HG03060 (cell line): Measurements from ENCODE around the gene HADHB.

Experiments
- ATAC-seq: cut with Tn5 transposase; IDR thresholded peaks from one replicate; pipeline ENCODE4 v1.9.1; 2021; ENCODE audit warnings: low read depth, moderate number of reproducible peaks; ENCODE audit not compliant: unreplicated experiment

HADHB gene

GRCh38 chr2:26244309-26245230 lies at the start of gene HADHB, which contains the start of gene HADHA:
TSS of gene HADHB (plus strand) at chr2:26244939. CDS start at chr2:26254255, 9,316 bp downstream.
TSS of gene HADHA (minus strand) at chr2:26244632. CDS start at chr2:26244596, 36 bp downstream.
- peak; percentile 38 for ATAC-seq

GRCh38 chr2:26195040-26195984 lies 49.4 kb upstream of the HADHB start:
- ATAC-seq: no peak

- ATAC-seq: no peak
Measured at GRCh38 chr2:26196683-26197418, 47.9 kb upstream of the HADHB start.

DNA sequence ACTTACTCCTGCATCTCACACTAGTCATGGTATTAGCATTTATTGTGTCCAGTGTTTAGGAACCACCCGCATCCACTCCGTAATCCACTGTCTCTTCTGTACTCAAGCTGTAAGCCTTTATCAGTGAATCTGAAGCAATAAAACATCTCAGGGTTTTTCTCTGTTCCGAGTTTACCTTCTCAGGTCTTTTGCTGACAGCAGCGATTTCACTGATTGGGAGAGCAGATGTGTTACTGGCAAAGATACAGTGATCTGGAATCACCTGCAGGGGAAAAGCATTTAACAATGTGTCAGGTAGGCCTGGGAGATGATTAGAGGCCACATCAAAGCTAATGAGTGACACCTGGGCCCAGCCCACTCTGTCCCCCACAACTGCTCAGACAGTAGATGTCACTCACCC lies 47.2 kb upstream of the HADHB start:
- no peak for ATAC-seq

DNA sequence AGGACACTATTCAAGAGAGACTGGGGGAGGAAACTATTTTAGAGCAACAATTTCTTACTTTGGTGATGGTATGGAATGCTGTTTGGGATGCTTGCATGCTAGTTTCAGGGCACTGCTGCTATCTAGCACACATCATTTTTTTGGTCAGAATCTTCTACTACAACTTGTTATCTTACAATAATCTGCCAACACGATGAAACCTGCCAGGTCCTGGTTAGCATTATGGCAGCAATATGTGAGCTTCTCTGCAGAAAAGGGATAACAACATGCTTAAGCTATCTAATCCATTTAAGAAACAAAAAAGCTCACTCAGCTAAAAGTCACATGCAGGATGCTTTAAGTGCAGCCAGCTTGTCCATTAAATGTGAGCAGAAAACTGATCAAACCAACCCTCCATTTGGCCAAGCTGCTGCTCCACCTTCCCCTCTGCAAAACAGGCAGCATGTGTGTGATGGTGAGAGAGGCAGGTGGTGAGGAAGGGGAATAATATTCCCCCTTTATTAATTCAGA lies 41.7 kb upstream of the HADHB start:
- ATAC-seq: no peak

DNA sequence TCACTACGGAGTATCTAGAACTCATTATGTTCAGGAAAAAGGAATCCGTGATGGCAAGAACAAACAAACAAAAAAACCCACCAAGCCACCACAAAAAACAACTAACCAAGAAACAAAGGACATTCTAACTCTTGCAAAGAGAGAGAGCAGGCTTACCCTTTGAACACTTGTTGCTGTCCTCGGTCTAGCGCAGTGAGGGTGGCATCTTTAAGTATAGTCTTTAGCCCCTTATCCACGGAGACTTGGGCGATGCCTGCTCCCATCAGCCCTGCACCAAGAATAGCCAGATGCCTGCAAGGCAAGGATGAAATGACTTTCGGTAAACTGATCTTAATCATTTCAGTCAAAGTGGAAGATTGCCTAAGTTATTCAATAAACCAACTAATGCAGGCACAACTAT lies 40.8 kb upstream of the HADHB start:
- ATAC-seq: no peak

DNA sequence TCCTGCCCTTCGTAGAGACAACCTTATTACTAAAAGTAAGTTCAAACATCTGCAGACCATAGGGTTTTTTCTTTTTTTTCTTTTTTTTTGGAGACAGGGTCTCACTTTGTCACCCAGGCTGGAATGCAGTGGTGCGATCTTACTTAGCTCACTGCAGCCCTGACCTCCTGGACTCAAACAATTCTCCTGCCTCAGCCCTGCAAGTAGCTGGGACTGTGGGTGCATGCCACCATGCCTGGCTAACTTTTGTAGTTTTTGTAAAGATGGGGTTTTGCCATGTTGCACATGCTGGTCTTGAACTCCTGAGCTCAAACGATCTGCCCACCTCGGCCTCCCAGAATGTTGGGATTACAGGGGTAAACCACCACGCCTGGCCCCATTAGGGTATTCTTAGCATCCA lies 32.7 kb upstream of the HADHB start:
- ATAC-seq: no peak

GRCh38 chr2:26214759-26215158 lies 30.0 kb upstream of the HADHB start:
- ATAC-seq: no peak

GRCh38 chr2:26215833-26216232 lies 28.9 kb upstream of the HADHB start:
- no peak for ATAC-seq

DNA sequence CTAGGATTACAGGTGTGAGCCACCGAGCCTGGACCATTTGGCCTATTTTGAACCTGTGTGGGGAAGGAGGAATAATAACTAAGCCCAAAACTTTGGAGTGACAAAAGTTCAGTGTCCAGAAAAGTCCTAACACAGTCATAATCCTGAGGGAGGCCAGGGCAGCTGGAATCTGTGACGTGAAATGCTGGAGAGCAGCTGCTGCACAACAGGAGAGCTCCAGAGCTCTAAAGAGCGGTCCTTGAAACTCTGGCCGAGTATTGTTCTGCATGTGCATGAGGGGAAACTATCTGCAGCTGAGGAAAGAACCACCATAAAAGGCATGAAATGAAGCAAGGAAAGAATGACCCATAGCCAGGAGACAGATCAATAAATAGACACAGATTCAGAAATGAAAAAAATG lies 28.2 kb upstream of the HADHB start:
- no peak for ATAC-seq

DNA sequence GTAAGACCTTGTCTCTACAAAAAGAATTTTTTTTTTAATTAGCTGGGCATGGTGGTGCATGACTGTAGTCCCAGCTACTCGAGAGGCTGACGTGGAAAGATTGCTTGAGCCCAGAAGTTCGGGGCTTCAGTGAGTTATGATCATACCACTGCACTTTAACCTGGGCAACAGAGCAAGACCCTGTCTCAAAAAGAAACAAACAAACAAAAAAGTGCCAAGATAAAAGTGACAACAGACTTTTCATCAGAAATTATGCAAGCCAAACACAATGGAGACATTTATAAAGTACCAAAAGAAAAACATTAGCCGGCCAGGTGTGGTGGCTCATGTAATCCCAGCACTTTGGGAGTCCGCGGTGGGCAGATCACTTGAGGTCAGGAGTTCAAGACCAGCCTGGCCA lies 27.0 kb upstream of the HADHB start:
- no peak for ATAC-seq

DNA sequence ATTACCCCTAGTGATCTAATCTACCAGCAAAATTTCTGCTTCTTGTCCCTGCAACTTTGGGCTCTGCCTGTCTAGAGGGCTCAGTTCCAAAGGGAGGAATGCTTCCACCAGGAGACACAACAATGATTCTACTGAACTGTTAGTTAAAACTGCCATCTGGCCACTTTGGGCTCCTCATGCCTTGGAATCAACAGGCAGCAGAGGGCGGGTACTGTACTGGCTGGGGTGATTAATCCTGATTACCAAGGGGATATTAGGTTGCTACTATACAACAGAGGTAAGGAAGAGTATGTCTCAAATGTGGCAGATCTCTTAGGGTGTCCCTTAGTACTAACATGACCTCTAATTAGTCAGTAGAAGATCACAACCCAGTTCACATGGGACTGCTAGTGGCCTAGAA lies 21.7 kb upstream of the HADHB start:
- ATAC-seq: no peak

GRCh38 chr2:26224095-26224494 lies 20.6 kb upstream of the HADHB start:
- no peak for ATAC-seq

- ATAC-seq: no peak
Measured at GRCh38 chr2:26229595-26229994, 15.1 kb upstream of the HADHB start.

DNA sequence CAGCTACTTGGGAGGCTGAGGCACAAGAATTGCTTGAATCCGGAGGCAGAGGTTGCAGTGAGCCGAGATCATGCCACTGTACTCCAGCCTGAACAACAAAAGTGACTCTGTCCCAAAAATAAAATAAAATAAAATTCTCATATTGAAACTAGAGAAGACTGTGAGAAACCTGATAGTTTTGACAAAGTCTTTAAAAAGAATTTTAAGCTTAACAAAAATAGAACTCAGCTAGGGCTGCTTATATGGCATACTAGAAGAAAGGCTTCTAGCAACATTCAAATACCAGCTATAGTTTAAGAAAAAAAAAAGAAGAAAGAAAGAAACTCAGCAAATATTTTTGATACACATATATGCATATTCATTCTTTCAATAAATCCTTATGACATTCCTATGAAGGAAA lies 13.9 kb upstream of the HADHB start:
- ATAC-seq: no peak

GRCh38 chr2:26235089-26235488 lies 9.7 kb upstream of the HADHB start:
- no peak for ATAC-seq

DNA sequence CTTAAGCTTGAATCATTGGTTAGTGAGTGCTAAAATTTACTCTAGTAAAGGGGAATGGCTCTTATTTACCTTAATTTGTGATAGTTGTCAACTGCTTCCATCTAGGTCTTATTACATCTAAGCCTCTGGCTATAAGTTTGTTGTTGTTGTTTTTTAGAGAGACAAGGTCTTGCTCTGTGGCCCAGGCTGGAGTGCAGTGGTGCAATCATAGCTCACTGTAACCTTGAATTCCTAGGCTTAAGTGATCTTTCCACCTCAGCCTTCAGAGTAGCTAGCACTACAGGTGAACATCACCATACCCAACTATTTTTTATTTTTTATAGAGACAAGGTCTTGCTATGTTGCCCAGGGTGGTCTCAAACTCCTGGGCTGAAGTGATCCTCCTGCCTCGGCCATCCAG lies 6.9 kb upstream of the HADHB start:
- ATAC-seq: no peak

DNA sequence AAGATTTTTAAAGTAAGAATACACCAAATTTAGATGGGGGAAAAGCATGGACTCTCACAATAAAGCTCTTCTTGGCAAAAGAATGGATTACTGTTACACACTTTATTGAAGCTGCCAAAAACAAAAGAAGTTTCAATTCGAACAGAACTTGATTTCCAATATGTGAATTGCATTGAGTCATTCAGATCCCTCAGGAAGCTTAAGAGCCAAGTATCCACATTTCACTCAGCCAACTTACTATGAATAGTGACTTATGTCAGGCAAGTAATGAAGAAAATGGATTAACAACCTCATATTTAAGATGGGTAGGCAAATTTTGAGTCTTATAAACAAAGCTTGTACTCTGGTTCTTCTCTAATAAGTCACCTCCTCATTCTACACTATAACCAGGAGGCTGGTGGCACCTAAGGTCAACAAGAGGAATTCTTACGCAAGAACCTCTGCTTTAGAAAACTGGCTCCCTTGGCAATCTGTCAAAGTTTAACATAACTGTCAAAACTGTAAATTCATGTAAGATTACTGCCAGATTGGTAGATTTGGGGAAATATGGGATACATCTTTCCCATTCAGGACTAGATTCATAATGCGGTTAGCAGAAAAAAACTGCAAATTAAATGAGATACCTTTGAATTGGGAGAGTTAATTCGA lies 6.3 kb upstream of the HADHB start:
- no peak for ATAC-seq

GRCh38 chr2:26241928-26242436 lies 2.8 kb upstream of the HADHB start:
- ATAC-seq: no peak
